Muscle of leg (tissue), 11 donors: Measurements from ENCODE around the gene NOP56. TPM values are rescaled to one million over a fixed set of nuclear protein-coding genes. Genes with fewer than 3 reads are reported as not detected.

Source experiments
- DNase-seq: peaks from one replicate; pipeline ENCODE4 v3.0.0; 2013
- H3K27ac ChIP-seq: one replicate; pipeline ENCODE4 v1.5.1; 2013; ENCODE audit warnings: mild to moderate bottlenecking, low read length, control low read depth
- H3K27me3 ChIP-seq: one replicate; pipeline ENCODE4 v1.6.1; 2013; ENCODE audit warnings: low read length; ENCODE audit not compliant: control insufficient read depth, insufficient read depth
- H3K36me3 ChIP-seq: one replicate; pipeline ENCODE4 v1.6.1; 2013; ENCODE audit warnings: low read length; ENCODE audit not compliant: control insufficient read depth, insufficient read depth
- H3K4me1 ChIP-seq: one replicate; pipeline ENCODE4 v1.6.1; 2013; ENCODE audit warnings: low read length; ENCODE audit not compliant: control insufficient read depth, insufficient read depth
- H3K4me3 ChIP-seq: one replicate; pipeline ENCODE4 v1.5.1; 2013; ENCODE audit warnings: low read length, control low read depth
- H3K9me3 ChIP-seq: replicated peaks from 2 replicates; pipeline ENCODE4 v1.6.1; 2013; ENCODE audit warnings: low read depth, low read length; ENCODE audit not compliant: control insufficient read depth
- WGBS: methylation state at CpG from one replicate; pipeline ENCODE4 v1.1.5; 2013; ENCODE audit warnings: missing lambda C conversion rate; ENCODE audit not compliant: insufficient coverage; 5-methylcytosine and 5-hydroxymethylcytosine counted together
- polyA plus RNA-seq, 8 donors: library from polyadenylated mRNA; unstranded; fragments of 120-200 nt; gene quantifications; one replicate each; pipeline versions ENCODE4 v1.2.1 to v1.2.3, GENCODE V29; 2013; ENCODE audit warnings: inconsistent platforms in 1 of 8, low replicate concordance in 1 of 8; ENCODE audit not compliant: insufficient read length in 8 of 8, insufficient read depth in 1 of 8
- total RNA-seq: library from RNA; stranded (reverse); fragments of 120-200 nt; gene quantifications from one replicate; pipeline ENCODE4 v1.2.4, GENCODE V29; 2013

Gene NOP56
- total and polyA plus RNA-seq, 9 donors = 130 to 204 (median 165) TPM

GRCh38 chr20:2612073-2612472 is 40.4 kb upstream of the NOP56 start:
- DNase-seq = no peak
- no peaks in the 10 kb centered on the region for H3K4me1 ChIP-seq
- H3K36me3 ChIP-seq = no peaks in the 10 kb centered on the region
- no CpG with 5 or more reads among the region's 3 CpGs for WGBS
- no peak overlapping the region for H3K4me3 ChIP-seq
- no peak overlapping the region for H3K27ac ChIP-seq
- H3K9me3 ChIP-seq = peaks cover 3% of the 10 kb centered on the region
- peaks cover 6% of the 10 kb centered on the region for H3K27me3 ChIP-seq

GRCh38 chr20:2616634-2617033 is 35.8 kb upstream of the NOP56 start:
- Histone ChIP-seq H3K4me1 (no peaks in the 10 kb centered on the region), H3K36me3 (no peaks in the 10 kb centered on the region), H3K27ac (no peak overlapping the region), H3K4me3 (no peak overlapping the region), H3K9me3 (peaks cover 2% of the 10 kb centered on the region), H3K27me3 (peaks cover 8% of the 10 kb centered on the region)
- 72% methylated on average over 9 of the region's 9 CpGs for WGBS
- no peak for DNase-seq

GRCh38 chr20:2617099-2617714 is 35.2 kb upstream of the NOP56 start:
- DNase-seq = no peak
- 74% methylated on average over 13 of the region's 16 CpGs for WGBS
- H3K27ac ChIP-seq = no peak overlapping the region
- no peak overlapping the region for H3K4me3 ChIP-seq
- H3K27me3 ChIP-seq = peaks cover 8% of the 10 kb centered on the region
- peaks cover 2% of the 10 kb centered on the region for H3K9me3 ChIP-seq
- no peaks in the 10 kb centered on the region for H3K4me1 ChIP-seq
- H3K36me3 ChIP-seq = no peaks in the 10 kb centered on the region

GRCh38 chr20:2618815-2619214 is 33.6 kb upstream of the NOP56 start:
- WGBS = 73% methylated on average over 3 of the region's 6 CpGs
- Histone ChIP-seq H3K4me3 (no peak overlapping the region), H3K4me1 (no peaks in the 10 kb centered on the region), H3K27ac (no peak overlapping the region), H3K36me3 (no peaks in the 10 kb centered on the region), H3K27me3 (peaks cover 7% of the 10 kb centered on the region), H3K9me3 (peaks cover 2% of the 10 kb centered on the region)
- DNase-seq = no peak

GRCh38 chr20:2619337-2619736 is 33.1 kb upstream of the NOP56 start:
- H3K4me3 ChIP-seq = no peak overlapping the region
- no peaks in the 10 kb centered on the region for H3K4me1 ChIP-seq
- peaks cover 2% of the 10 kb centered on the region for H3K9me3 ChIP-seq
- no peaks in the 10 kb centered on the region for H3K36me3 ChIP-seq
- no CpG with 5 or more reads among the region's 2 CpGs for WGBS
- no peak overlapping the region for H3K27ac ChIP-seq
- no peak for DNase-seq
- H3K27me3 ChIP-seq = peaks cover 6% of the 10 kb centered on the region

GRCh38 chr20:2619961-2620595 is 32.4 kb upstream of the NOP56 start:
- no peak for DNase-seq
- no peak overlapping the region for H3K4me3 ChIP-seq
- no peak overlapping the region for H3K27ac ChIP-seq
- peaks cover 6% of the 10 kb centered on the region for H3K27me3 ChIP-seq
- WGBS = no CpG with 5 or more reads among the region's 3 CpGs
- H3K4me1 ChIP-seq = no peaks in the 10 kb centered on the region
- no peaks in the 10 kb centered on the region for H3K36me3 ChIP-seq
- H3K9me3 ChIP-seq = peaks cover 2% of the 10 kb centered on the region

GRCh38 chr20:2624190-2624589 is 28.2 kb upstream of the NOP56 start:
- Histone ChIP-seq H3K4me1 (no peaks in the 10 kb centered on the region), H3K4me3 (no peak overlapping the region), H3K36me3 (no peaks in the 10 kb centered on the region), H3K27me3 (peaks cover 6% of the 10 kb centered on the region), H3K27ac (no peak overlapping the region), H3K9me3 (peaks cover 8% of the 10 kb centered on the region)
- 79% methylated on average over 4 of the region's 4 CpGs for WGBS
- no peak for DNase-seq

GRCh38 chr20:2625062-2625461 is 27.4 kb upstream of the NOP56 start:
- H3K4me1 ChIP-seq = no peaks in the 10 kb centered on the region
- no peak overlapping the region for H3K4me3 ChIP-seq
- WGBS = 40% methylated on average over 1 of the region's 2 CpGs
- H3K9me3 ChIP-seq = peaks cover 6% of the 10 kb centered on the region
- no peak for DNase-seq
- no peak overlapping the region for H3K27ac ChIP-seq
- no peaks in the 10 kb centered on the region for H3K36me3 ChIP-seq
- peaks cover 4% of the 10 kb centered on the region for H3K27me3 ChIP-seq

GRCh38 chr20:2626853-2627541 is 25.4 kb upstream of the NOP56 start:
- Histone ChIP-seq H3K4me1 (no peaks in the 10 kb centered on the region), H3K27me3 (peaks cover 4% of the 10 kb centered on the region), H3K27ac (no peak overlapping the region), H3K9me3 (peaks cover 6% of the 10 kb centered on the region), H3K4me3 (no peak overlapping the region), H3K36me3 (no peaks in the 10 kb centered on the region)
- WGBS = 74% methylated on average over 7 of the region's 9 CpGs
- no peak for DNase-seq

GRCh38 chr20:2631228-2631627 is 21.2 kb upstream of the NOP56 start:
- Histone ChIP-seq H3K27me3 (peaks cover 9% of the 10 kb centered on the region), H3K4me3 (no peak overlapping the region), H3K36me3 (no peaks in the 10 kb centered on the region), H3K27ac (no peak overlapping the region), H3K4me1 (no peaks in the 10 kb centered on the region), H3K9me3 (peaks cover 5% of the 10 kb centered on the region)
- no CpG with 5 or more reads among the region's 1 CpG for WGBS
- no peak for DNase-seq
